ENCODE data around the gene FLCN. TPM values are rescaled to one million over a fixed set of nuclear protein-coding genes. Genes with fewer than 3 reads are reported as not detected.

Gene FLCN
- total and polyA plus RNA-seq, 2 of the 13 experiments (the other 11 are each of a cell fraction or from before 2014, with no cell fraction given), result 16.6 to 24.9 TPM

DNA sequence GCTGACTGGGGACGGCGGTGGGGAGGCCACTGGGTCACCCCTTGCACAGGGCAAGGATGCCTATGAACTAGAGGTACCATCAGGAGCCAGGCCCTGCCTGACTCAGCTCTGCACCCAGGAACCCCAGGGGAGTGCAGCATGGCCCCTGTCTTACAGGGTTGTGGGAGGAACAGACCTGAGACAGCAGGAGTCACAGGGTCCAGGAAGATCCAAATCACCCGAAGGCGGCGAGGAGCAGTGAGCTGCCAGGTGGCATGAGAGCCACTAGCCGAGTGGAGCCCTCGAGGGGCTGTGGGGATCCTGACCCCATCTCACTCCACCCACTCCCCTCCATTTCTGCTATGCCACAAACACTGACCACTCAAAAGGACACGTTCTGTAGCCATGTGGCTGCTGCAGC, 61.6 kb downstream of the FLCN start:
- Histone ChIP-seq H3K4me2 (ENCODE audit: low read depth, low read length) (no peak overlapping the region), H3K27ac (ENCODE audit: extremely low read length, insufficient read depth, low read length) (no peak overlapping the region), H3K27me3 (ENCODE audit: control insufficient read depth in 1 of 2, insufficient read depth in 2 of 2, low read length in 2 of 2) (no peaks in the 10 kb centered on the region), H3K79me2 (ENCODE audit: insufficient read depth, low read length) (no peaks in the 10 kb centered on the region), H3K36me3 (replicated peaks in 1 of 2; ENCODE audit: control insufficient read depth in 1 of 2, insufficient read depth in 2 of 2, low read length in 2 of 2) (peaks cover 27 to 75% of the 10 kb centered on the region in 2 experiments; a peak in 4 of 5 replicates), H3K9me3 (ENCODE audit: low read length) (no peaks in the 10 kb centered on the region), H3K4me1 (ENCODE audit: insufficient read depth, low read length) (no peaks in the 10 kb centered on the region), H2AFZ (ENCODE audit: low read length) (no peak overlapping the region), H3K4me3 (replicated peaks in 1 of 3; ENCODE audit: insufficient read depth in 1 of 3, low read depth in 2 of 3, low read length in 3 of 3) (no peak overlapping the region), H4K20me1 (ENCODE audit: insufficient read depth, low read length) (no peaks in the 10 kb centered on the region), H3K9ac (ENCODE audit: insufficient read depth, low read depth, low read length) (no peak overlapping the region)
- WGBS (ENCODE audit: low lambda C conversion rate), result 96% methylated on average over 5 of the region's 8 CpGs
- intact Hi-C loops (cut with micrococcal nuclease; ENCODE audit: unreplicated experiment), result no loop called here
- TF ChIP-seq MXI1 (IDR thresholded peaks at IDR 0.05; ENCODE audit: borderline replicate concordance, low read depth, low read length), result no peak
- TF ChIP-seq, protein P1, sequence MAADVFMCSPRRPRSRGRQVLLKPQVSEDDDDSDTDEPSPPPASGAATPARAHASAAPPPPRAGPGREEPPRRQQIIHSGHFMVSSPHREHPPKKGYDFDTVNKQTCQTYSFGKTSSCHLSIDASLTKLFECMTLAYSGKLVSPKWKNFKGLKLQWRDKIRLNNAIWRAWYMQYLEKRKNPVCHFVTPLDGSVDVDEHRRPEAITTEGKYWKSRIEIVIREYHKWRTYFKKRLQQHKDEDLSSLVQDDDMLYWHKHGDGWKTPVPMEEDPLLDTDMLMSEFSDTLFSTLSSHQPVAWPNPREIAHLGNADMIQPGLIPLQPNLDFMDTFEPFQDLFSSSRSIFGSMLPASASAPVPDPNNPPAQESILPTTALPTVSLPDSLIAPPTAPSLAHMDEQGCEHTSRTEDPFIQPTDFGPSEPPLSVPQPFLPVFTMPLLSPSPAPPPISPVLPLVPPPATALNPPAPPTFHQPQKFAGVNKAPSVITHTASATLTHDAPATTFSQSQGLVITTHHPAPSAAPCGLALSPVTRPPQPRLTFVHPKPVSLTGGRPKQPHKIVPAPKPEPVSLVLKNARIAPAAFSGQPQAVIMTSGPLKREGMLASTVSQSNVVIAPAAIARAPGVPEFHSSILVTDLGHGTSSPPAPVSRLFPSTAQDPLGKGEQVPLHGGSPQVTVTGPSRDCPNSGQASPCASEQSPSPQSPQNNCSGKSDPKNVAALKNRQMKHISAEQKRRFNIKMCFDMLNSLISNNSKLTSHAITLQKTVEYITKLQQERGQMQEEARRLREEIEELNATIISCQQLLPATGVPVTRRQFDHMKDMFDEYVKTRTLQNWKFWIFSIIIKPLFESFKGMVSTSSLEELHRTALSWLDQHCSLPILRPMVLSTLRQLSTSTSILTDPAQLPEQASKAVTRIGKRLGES (CRISPR knock-in tag; IDR thresholded peaks at IDR 0.05; ENCODE audit: borderline replicate concordance), result no peak
- TF ChIP-seq JDP2 (CRISPR knock-in tag; IDR thresholded peaks at IDR 0.05; ENCODE audit: borderline replicate concordance), result no peak
- no TSS peak for BruUV-seq (replicated peaks)
- POLR2A ChIA-PET, result no interaction called here
- CTCF ChIA-PET (ENCODE audit: low intra/inter-chr PET ratio, low total read pairs), result no interaction called here
- in situ Hi-C loops (cut with HindIII; ENCODE audit: extremely low pct_ligation_motif_present, low pct_unique_long_range_greater_than_20kb), result no loop called here
- DNase-seq (ENCODE audit: low spot score), result no peak
- ATAC-seq, result no peak
- FAIRE-seq, result no peak

GRCh38 chr17:17173921-17174320, 63.0 kb downstream of the FLCN start:
- Histone ChIP-seq H4K20me1 (ENCODE audit: insufficient read depth, low read length) (no peaks in the 10 kb centered on the region), H3K4me2 (ENCODE audit: low read depth, low read length) (no peak overlapping the region), H2AFZ (ENCODE audit: low read length) (no peak overlapping the region), H3K27ac (ENCODE audit: extremely low read length, insufficient read depth, low read length) (no peak overlapping the region), H3K36me3 (replicated peaks in 1 of 2; ENCODE audit: control insufficient read depth in 1 of 2, insufficient read depth in 2 of 2, low read length in 2 of 2) (peaks cover 21 to 64% of the 10 kb centered on the region in 2 experiments; a peak in 4 of 5 replicates), H3K9me3 (ENCODE audit: low read length) (no peaks in the 10 kb centered on the region), H3K4me1 (ENCODE audit: insufficient read depth, low read length) (no peaks in the 10 kb centered on the region), H3K27me3 (ENCODE audit: control insufficient read depth in 1 of 2, insufficient read depth in 2 of 2, low read length in 2 of 2) (no peaks in the 10 kb centered on the region), H3K79me2 (ENCODE audit: insufficient read depth, low read length) (no peaks in the 10 kb centered on the region), H3K9ac (ENCODE audit: insufficient read depth, low read depth, low read length) (no peak overlapping the region), H3K4me3 (replicated peaks in 1 of 3; ENCODE audit: insufficient read depth in 1 of 3, low read depth in 2 of 3, low read length in 3 of 3) (no peak overlapping the region)
- 99% methylated on average over 10 of the region's 14 CpGs for WGBS (ENCODE audit: low lambda C conversion rate)
- ChIA-PET POLR2A (no interaction called here), CTCF (ENCODE audit: low intra/inter-chr PET ratio, low total read pairs) (no interaction called here)
- DNase-seq (ENCODE audit: low spot score) (no peak), ATAC-seq (no peak), FAIRE-seq (no peak)
- in situ Hi-C loops (cut with HindIII; ENCODE audit: extremely low pct_ligation_motif_present, low pct_unique_long_range_greater_than_20kb) (no loop called here), intact Hi-C loops (cut with micrococcal nuclease; ENCODE audit: unreplicated experiment) (no loop called here)
- no TSS peak for BruUV-seq (replicated peaks)
- TF ChIP-seq ZFP37 (CRISPR knock-in tag; IDR thresholded peaks at IDR 0.05; ENCODE audit: borderline replicate concordance) (no peak), KLF16 (CRISPR knock-in tag; IDR thresholded peaks at IDR 0.05) (no peak), ZNF281 (CRISPR knock-in tag; IDR thresholded peaks at IDR 0.05; ENCODE audit: borderline replicate concordance) (no peak), ZNF713 (CRISPR knock-in tag; IDR thresholded peaks at IDR 0.05) (no peak), GPBP1L1 (CRISPR knock-in tag; IDR thresholded peaks at IDR 0.05) (no peak)
